ENCODE measurements around the gene TBXAS1. TPM values are rescaled to one million over a fixed set of nuclear protein-coding genes. Genes with fewer than 3 reads are reported as not detected.

Gene TBXAS1
- total and polyA plus RNA-seq, 4 donors, result 4.1 to 22.4 (median 12.2) TPM

DNA sequence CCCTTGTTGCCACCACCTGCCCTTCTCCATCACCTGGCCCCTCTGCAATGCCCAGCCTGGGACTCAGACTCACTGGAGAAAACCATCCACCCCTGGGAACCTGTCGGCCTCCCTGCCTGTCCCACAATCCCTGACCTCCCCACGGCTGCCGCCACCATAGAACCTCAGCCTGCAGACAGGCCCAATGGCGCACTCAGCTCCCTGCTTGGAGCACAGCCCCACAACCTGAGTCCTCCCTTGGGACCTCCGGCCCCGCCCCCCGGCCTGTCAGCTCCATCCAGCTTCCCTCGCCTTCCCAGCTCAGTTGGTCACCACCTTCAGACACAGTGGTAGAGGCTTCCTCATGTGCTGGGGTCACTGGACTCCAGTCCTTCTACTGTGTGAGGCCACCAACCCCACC, 192.5 kb downstream of the TBXAS1 start:
- Histone ChIP-seq H3K4me3 (ENCODE audit: low read depth in 1 of 3, low read length in 3 of 3) (no peak overlapping the region), H3K27me3 (ENCODE audit: control insufficient read depth in 4 of 4, insufficient read depth in 4 of 4, low read length in 3 of 4) (no peaks in the 10 kb centered on the region), H3K9ac (ENCODE audit: low read depth in 1 of 2, low read length in 2 of 2) (no peak overlapping the region), H3K27ac (ENCODE audit: low read depth in 1 of 2, low read length in 2 of 2) (no peak overlapping the region), H3K4me1 (ENCODE audit: control insufficient read depth in 4 of 4, insufficient read depth in 4 of 4, low read length in 3 of 4) (peaks cover 0 to 7% (median 5%) of the 10 kb centered on the region in 4 donors), H3K36me3 (ENCODE audit: control insufficient read depth in 4 of 4, insufficient read depth in 3 of 4, low read depth in 1 of 4, low read length in 3 of 4) (peaks cover 6 to 27% (median 9%) of the 10 kb centered on the region in 4 donors), H3K9me3 (ENCODE audit: control insufficient read depth in 4 of 4, low read length in 3 of 4) (no peaks in the 10 kb centered on the region)
- WGBS, result 98% methylated on average over 8 of the region's 8 CpGs
- DNase-seq (ENCODE audit: low spot score), result no peak
- TF ChIP-seq HNF4A (conservative IDR thresholded peaks at IDR 0.05) (no peak), RAD21 (IDR thresholded peaks at IDR 0.05) (no peak), RXRA (IDR thresholded peaks at IDR 0.05) (no peak), SP1 (IDR thresholded peaks at IDR 0.05) (no peak), HNF4G (IDR thresholded peaks at IDR 0.05) (no peak), FOXA2 (IDR thresholded peaks at IDR 0.05) (no peak)
- TF ChIP-seq, protein P1, sequence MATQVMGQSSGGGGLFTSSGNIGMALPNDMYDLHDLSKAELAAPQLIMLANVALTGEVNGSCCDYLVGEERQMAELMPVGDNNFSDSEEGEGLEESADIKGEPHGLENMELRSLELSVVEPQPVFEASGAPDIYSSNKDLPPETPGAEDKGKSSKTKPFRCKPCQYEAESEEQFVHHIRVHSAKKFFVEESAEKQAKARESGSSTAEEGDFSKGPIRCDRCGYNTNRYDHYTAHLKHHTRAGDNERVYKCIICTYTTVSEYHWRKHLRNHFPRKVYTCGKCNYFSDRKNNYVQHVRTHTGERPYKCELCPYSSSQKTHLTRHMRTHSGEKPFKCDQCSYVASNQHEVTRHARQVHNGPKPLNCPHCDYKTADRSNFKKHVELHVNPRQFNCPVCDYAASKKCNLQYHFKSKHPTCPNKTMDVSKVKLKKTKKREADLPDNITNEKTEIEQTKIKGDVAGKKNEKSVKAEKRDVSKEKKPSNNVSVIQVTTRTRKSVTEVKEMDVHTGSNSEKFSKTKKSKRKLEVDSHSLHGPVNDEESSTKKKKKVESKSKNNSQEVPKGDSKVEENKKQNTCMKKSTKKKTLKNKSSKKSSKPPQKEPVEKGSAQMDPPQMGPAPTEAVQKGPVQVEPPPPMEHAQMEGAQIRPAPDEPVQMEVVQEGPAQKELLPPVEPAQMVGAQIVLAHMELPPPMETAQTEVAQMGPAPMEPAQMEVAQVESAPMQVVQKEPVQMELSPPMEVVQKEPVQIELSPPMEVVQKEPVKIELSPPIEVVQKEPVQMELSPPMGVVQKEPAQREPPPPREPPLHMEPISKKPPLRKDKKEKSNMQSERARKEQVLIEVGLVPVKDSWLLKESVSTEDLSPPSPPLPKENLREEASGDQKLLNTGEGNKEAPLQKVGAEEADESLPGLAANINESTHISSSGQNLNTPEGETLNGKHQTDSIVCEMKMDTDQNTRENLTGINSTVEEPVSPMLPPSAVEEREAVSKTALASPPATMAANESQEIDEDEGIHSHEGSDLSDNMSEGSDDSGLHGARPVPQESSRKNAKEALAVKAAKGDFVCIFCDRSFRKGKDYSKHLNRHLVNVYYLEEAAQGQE (IDR thresholded peaks at IDR 0.05), result no peak
- TF ChIP-seq, protein P2, sequence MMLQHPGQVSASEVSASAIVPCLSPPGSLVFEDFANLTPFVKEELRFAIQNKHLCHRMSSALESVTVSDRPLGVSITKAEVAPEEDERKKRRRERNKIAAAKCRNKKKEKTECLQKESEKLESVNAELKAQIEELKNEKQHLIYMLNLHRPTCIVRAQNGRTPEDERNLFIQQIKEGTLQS (IDR thresholded peaks at IDR 0.05), result no peak
- TF ChIP-seq, protein P3, sequence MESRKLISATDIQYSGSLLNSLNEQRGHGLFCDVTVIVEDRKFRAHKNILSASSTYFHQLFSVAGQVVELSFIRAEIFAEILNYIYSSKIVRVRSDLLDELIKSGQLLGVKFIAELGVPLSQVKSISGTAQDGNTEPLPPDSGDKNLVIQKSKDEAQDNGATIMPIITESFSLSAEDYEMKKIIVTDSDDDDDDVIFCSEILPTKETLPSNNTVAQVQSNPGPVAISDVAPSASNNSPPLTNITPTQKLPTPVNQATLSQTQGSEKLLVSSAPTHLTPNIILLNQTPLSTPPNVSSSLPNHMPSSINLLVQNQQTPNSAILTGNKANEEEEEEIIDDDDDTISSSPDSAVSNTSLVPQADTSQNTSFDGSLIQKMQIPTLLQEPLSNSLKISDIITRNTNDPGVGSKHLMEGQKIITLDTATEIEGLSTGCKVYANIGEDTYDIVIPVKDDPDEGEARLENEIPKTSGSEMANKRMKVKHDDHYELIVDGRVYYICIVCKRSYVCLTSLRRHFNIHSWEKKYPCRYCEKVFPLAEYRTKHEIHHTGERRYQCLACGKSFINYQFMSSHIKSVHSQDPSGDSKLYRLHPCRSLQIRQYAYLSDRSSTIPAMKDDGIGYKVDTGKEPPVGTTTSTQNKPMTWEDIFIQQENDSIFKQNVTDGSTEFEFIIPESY (IDR thresholded peaks at IDR 0.05), result no peak

DNA sequence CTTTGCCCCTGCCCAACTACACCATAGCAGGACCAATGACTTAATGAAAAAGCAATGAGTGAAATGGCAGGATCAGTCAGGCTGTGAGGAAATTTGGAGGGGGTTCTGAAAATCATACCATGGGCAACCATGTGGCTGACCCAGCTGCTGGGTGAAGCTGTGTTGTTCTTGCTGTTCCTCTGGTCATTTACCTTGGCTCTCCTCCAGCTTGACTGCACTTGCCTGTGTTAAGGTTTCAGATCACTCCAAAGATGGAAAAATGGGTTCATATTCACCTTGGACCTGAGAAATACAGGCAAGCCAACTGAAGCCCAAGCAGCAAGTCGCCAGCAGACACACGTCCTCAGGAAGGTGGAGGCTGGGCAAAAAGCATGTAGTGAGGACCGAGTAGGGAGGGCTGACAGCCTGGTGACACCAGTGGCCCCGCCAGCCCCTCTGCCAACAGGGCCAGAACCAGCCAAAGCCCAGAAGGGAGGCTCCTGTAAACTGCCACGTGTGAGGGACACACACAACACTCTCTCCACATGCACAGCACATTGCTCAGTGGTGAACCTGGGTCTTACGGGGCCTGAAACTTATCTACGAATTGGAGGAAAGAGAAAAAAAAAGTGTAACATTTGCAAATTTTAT, 193.6 kb downstream of the TBXAS1 start:
- WGBS, result 79% methylated on average over 7 of the region's 7 CpGs
- Histone ChIP-seq H3K4me3 (ENCODE audit: low read depth in 1 of 3, low read length in 3 of 3) (no peak overlapping the region), H3K27me3 (ENCODE audit: control insufficient read depth in 4 of 4, insufficient read depth in 4 of 4, low read length in 3 of 4) (no peaks in the 10 kb centered on the region), H3K9me3 (ENCODE audit: control insufficient read depth in 4 of 4, low read length in 3 of 4) (no peaks in the 10 kb centered on the region), H3K9ac (ENCODE audit: low read depth in 1 of 2, low read length in 2 of 2) (no peak overlapping the region), H3K36me3 (ENCODE audit: control insufficient read depth in 4 of 4, insufficient read depth in 3 of 4, low read depth in 1 of 4, low read length in 3 of 4) (peaks cover 6 to 37% (median 11%) of the 10 kb centered on the region in 4 donors), H3K4me1 (ENCODE audit: control insufficient read depth in 4 of 4, insufficient read depth in 4 of 4, low read length in 3 of 4) (peaks cover 0 to 7% (median 5%) of the 10 kb centered on the region in 4 donors), H3K27ac (ENCODE audit: low read depth in 1 of 2, low read length in 2 of 2) (no peak overlapping the region)
- peak in 1 of 2 donors; percentile 7 for TF ChIP-seq HNF4A (conservative IDR thresholded peaks at IDR 0.05)
- peak; percentile 35 for TF ChIP-seq FOXA2 (IDR thresholded peaks at IDR 0.05)
- TF ChIP-seq FOXA1 (IDR thresholded peaks at IDR 0.05), result no peak
- TF ChIP-seq RAD21 (IDR thresholded peaks at IDR 0.05), result peak in 1 of 2 donors; percentile 48
- peak in 1 of 2 donors; percentile 31 for TF ChIP-seq RXRA (IDR thresholded peaks at IDR 0.05)
- no peak for DNase-seq (ENCODE audit: low spot score)

DNA sequence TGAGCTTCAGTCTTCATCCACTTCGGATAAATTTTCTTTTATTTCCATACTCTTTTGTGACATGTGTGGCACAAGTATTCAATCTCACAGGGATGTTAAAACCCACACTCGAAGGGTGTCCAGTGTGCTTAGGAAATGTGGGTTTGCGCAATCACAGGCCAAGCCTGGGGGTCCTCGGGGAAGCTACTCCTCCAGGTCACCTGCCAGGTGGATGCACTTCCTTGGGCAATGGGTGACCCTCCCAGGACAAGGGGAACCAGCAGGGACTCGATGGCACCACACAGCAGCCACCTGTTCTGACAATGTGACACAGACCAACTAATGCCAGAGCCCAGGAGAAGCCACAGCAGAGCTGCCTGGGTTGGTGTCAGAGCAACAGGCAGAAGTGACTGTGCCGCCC, 194.7 kb downstream of the TBXAS1 start:
- no peak for DNase-seq (ENCODE audit: low spot score)
- WGBS, result 88% methylated on average over 6 of the region's 6 CpGs
- peaks cover 0 to 7% (median 5%) of the 10 kb centered on the region in 4 donors for H3K4me1 ChIP-seq (ENCODE audit: control insufficient read depth in 4 of 4, insufficient read depth in 4 of 4, low read length in 3 of 4)
- TF ChIP-seq, protein P4, sequence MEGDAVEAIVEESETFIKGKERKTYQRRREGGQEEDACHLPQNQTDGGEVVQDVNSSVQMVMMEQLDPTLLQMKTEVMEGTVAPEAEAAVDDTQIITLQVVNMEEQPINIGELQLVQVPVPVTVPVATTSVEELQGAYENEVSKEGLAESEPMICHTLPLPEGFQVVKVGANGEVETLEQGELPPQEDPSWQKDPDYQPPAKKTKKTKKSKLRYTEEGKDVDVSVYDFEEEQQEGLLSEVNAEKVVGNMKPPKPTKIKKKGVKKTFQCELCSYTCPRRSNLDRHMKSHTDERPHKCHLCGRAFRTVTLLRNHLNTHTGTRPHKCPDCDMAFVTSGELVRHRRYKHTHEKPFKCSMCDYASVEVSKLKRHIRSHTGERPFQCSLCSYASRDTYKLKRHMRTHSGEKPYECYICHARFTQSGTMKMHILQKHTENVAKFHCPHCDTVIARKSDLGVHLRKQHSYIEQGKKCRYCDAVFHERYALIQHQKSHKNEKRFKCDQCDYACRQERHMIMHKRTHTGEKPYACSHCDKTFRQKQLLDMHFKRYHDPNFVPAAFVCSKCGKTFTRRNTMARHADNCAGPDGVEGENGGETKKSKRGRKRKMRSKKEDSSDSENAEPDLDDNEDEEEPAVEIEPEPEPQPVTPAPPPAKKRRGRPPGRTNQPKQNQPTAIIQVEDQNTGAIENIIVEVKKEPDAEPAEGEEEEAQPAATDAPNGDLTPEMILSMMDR (IDR thresholded peaks at IDR 0.05; ENCODE audit: low read depth, low read length, missing input control), result no peak
- TF ChIP-seq HNF4A (conservative IDR thresholded peaks at IDR 0.05) (no peak), JUND (IDR thresholded peaks at IDR 0.05) (no peak), FOXA2 (IDR thresholded peaks at IDR 0.05) (no peak), EGR1 (IDR thresholded peaks at IDR 0.05; ENCODE audit: low read depth in 2 of 2) (no peak), RXRA (IDR thresholded peaks at IDR 0.05) (no peak), GABPA (IDR thresholded peaks at IDR 0.05 in 1 of 2, conservative IDR thresholded peaks at IDR 0.05 in 1 of 2) (no peak), HNF4G (IDR thresholded peaks at IDR 0.05) (no peak), SP1 (IDR thresholded peaks at IDR 0.05) (no peak), YY1 (IDR thresholded peaks at IDR 0.05) (no peak), TAF1 (conservative IDR thresholded peaks at IDR 0.05) (no peak), FOXA1 (IDR thresholded peaks at IDR 0.05) (no peak)
- TF ChIP-seq, protein P5, sequence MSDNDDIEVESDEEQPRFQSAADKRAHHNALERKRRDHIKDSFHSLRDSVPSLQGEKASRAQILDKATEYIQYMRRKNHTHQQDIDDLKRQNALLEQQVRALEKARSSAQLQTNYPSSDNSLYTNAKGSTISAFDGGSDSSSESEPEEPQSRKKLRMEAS (IDR thresholded peaks at IDR 0.05), result no peak
- TF ChIP-seq, protein P3 (IDR thresholded peaks at IDR 0.05), result no peak

More for the DNA sequence above, 194.7 kb downstream of the TBXAS1 start:
- Histone ChIP-seq H3K9me3 (ENCODE audit: control insufficient read depth in 4 of 4, low read length in 3 of 4) (no peaks in the 10 kb centered on the region), H3K4me3 (ENCODE audit: low read depth in 1 of 3, low read length in 3 of 3) (no peak overlapping the region), H3K36me3 (ENCODE audit: control insufficient read depth in 4 of 4, insufficient read depth in 3 of 4, low read depth in 1 of 4, low read length in 3 of 4) (peaks cover 8 to 40% (median 11%) of the 10 kb centered on the region in 4 donors), H3K27ac (ENCODE audit: low read depth in 1 of 2, low read length in 2 of 2) (no peak overlapping the region), H3K9ac (ENCODE audit: low read depth in 1 of 2, low read length in 2 of 2) (no peak overlapping the region), H3K27me3 (ENCODE audit: control insufficient read depth in 4 of 4, insufficient read depth in 4 of 4, low read length in 3 of 4) (no peaks in the 10 kb centered on the region)

Measured in liver (tissue), 9 donors.